Measurements from ENCODE around the gene ALDH8A1. TPM values are rescaled to one million over a fixed set of nuclear protein-coding genes. Genes with fewer than 3 reads are reported as not detected.

Gene ALDH8A1
- total RNA-seq, 1 donor from 2014 or later, result 0.53 TPM

DNA sequence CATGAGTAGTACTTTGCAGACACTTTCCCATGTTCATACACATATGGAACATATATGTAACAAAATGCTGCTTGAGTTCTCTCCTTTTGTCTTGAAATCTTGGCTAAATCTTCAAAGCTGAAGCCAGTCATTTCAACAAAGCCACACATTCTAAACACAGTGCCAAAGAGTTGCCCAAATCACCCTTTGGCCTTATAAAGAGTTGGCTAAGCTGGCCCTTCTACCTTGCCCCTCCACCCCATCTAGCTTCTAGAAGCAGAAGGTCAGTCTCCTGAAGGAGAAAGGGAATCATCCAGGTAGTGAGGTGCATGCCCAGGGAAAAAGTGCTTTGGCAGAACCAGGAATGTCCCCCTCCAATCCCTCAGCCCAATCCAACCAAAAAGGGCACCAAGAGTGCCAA lies 58.3 kb downstream of the ALDH8A1 start:
- TF ChIP-seq, protein P1, sequence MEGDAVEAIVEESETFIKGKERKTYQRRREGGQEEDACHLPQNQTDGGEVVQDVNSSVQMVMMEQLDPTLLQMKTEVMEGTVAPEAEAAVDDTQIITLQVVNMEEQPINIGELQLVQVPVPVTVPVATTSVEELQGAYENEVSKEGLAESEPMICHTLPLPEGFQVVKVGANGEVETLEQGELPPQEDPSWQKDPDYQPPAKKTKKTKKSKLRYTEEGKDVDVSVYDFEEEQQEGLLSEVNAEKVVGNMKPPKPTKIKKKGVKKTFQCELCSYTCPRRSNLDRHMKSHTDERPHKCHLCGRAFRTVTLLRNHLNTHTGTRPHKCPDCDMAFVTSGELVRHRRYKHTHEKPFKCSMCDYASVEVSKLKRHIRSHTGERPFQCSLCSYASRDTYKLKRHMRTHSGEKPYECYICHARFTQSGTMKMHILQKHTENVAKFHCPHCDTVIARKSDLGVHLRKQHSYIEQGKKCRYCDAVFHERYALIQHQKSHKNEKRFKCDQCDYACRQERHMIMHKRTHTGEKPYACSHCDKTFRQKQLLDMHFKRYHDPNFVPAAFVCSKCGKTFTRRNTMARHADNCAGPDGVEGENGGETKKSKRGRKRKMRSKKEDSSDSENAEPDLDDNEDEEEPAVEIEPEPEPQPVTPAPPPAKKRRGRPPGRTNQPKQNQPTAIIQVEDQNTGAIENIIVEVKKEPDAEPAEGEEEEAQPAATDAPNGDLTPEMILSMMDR (IDR thresholded peaks at IDR 0.05), result no peak
- Mint-ChIP-seq H3K4me1 (no peaks in the 10 kb centered on the region), H3K9me3 (peaks cover 6% of the 10 kb centered on the region), H3K4me3 (no peak overlapping the region), H3K36me3 (ENCODE audit: low read depth) (no peaks in the 10 kb centered on the region), H3K27ac (no peak overlapping the region), H3K27me3 (peaks cover 2% of the 10 kb centered on the region)
- no peak for ATAC-seq (ENCODE audit: low read depth)
- POLR2A ChIA-PET, result no interaction called here
- CTCF ChIA-PET, result interaction anchor here (1.3 to 1.7 kb wide), 2 partner anchors 9 to 49 kb away, joined by 3 to 4 read pairs; no protein-coding TSS in a partner anchor
- intact Hi-C loops (cut with micrococcal nuclease), result no loop called here
- no peak for DNase-seq

DNA sequence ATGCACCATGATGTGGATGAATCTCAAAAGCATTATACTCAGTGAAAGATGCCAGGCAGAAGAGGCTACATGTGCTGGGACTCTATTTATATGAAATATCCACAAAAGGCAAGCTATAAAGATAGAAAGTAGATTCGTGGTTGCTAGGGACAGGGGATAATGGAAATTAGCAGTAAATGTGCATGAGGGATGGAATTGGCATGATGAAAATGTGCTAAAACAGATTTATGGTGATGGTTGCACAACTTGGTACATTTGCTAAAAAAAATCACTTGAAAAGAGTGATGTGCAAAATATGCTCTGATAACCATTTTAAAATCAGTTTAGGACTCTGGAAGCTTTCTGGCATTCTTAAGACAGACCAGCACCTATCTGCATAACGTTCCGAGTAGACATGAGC lies 61.6 kb downstream of the ALDH8A1 start:
- TF ChIP-seq, protein P1 (IDR thresholded peaks at IDR 0.05), result no peak
- H3K4me3 Mint-ChIP-seq, result no peak overlapping the region
- ChIA-PET CTCF (no interaction called here), POLR2A (no interaction called here)
- H3K4me1 Mint-ChIP-seq, result no peaks in the 10 kb centered on the region
- H3K9me3 Mint-ChIP-seq, result peaks cover 6% of the 10 kb centered on the region
- intact Hi-C loops (cut with micrococcal nuclease), result loop anchor here (10.0 kb wide), 1 partner anchor 424 kb away; no protein-coding TSS in a partner anchor
- peaks cover 13% of the 10 kb centered on the region for H3K27me3 Mint-ChIP-seq
- no peaks in the 10 kb centered on the region for H3K36me3 Mint-ChIP-seq (ENCODE audit: low read depth)
- no peak overlapping the region for H3K27ac Mint-ChIP-seq
- ATAC-seq (ENCODE audit: low read depth) (no peak), DNase-seq (no peak)

DNA sequence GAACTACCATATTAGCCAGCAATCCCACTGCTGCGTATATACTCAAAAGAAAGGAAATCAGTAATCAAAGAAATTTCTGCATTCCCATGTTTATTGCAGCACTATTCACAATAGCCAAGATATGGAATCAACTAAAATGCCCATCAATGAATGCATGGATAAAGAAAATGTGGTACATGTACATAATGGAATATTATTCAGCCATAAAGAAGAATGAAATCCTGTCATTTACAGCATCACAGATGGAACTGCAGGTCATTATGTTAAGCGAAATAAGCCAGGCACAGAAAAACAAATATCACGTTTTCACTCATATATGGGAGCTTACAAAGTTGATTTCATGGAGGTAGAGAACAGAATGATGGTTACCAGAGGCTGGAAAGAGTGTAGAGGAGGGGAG lies 65.1 kb downstream of the ALDH8A1 start:
- no peaks in the 10 kb centered on the region for H3K4me1 Mint-ChIP-seq
- peaks cover 13% of the 10 kb centered on the region for H3K27me3 Mint-ChIP-seq
- POLR2A ChIA-PET, result no interaction called here
- H3K4me3 Mint-ChIP-seq, result no peak overlapping the region
- no peak for ATAC-seq (ENCODE audit: low read depth)
- H3K27ac Mint-ChIP-seq, result no peak overlapping the region
- CTCF ChIA-PET, result no interaction called here
- TF ChIP-seq, protein P1 (IDR thresholded peaks at IDR 0.05), result no peak
- H3K9me3 Mint-ChIP-seq, result no peaks in the 10 kb centered on the region
- H3K36me3 Mint-ChIP-seq (ENCODE audit: low read depth), result no peaks in the 10 kb centered on the region
- no peak for DNase-seq
- intact Hi-C loops (cut with micrococcal nuclease), result loop anchor here (10.0 kb wide), 1 partner anchor 420 kb away; no protein-coding TSS in a partner anchor

DNA sequence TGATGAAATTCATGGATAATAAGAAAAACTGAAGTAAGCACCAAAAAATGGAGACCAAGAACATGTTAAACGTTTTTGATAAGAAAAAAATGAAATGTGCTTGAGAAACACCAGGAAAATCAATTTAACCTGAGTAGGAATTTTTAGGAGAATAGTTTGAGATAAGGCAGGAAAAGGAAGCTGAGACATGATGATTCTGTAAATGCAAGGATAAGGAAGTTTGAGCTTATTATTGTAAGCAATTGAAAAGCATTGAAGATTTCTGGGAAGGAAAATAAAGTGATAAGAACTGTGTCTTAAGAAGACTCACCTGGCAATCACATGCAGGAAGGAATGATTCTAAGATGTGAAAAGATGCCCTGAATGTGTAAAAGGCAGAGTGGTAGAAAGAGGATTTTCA lies 66.6 kb downstream of the ALDH8A1 start:
- TF ChIP-seq, protein P1 (IDR thresholded peaks at IDR 0.05), result no peak
- Mint-ChIP-seq H3K4me1 (no peaks in the 10 kb centered on the region), H3K27ac (no peak overlapping the region), H3K4me3 (no peak overlapping the region), H3K27me3 (peaks cover 13% of the 10 kb centered on the region), H3K36me3 (ENCODE audit: low read depth) (no peaks in the 10 kb centered on the region), H3K9me3 (no peaks in the 10 kb centered on the region)
- POLR2A ChIA-PET, result no interaction called here
- no peak for ATAC-seq (ENCODE audit: low read depth)
- DNase-seq, result no peak
- intact Hi-C loops (cut with micrococcal nuclease), result loop anchor here (2.0 to 10.0 kb wide), 2 partner anchors 57 to 419 kb away; no protein-coding TSS in a partner anchor
- CTCF ChIA-PET, result interaction anchor here (1.0 to 2.4 kb wide), 9 partner anchors 12 to 774 kb away, joined by 3 to 20 read pairs (median 4); no protein-coding TSS in a partner anchor

DNA sequence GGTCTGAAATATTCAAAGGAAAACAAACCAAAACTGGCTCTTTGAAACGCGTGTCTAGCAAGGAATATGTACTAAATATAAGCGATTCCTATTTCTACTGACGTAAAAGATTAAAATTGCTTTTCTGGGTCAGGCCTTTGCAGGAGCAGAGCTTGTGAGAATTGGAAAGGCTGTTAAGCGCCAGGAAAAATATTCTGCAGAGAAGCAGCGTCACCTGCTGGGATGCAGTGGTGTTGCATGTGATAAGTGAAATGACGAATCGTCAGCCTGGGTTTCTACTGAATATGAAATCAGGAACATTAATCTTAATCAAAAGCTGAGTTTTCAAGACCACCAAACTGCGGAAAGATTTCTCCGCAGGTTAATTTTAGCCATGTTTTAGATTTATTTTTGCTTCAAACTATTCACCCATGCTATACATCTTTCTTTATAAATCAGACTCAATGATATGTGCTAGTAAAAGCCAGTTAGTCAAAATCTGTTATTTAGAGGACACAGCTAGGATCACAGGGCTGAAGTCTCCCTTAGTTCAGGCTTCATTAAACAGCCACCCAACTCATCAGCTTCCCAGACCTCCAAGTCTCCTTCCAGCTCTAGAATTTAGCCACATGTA lies 67.4 kb downstream of the ALDH8A1 start:
- DNase-seq (peak; percentile 35), ATAC-seq (ENCODE audit: low read depth) (peak; percentile 57)
- Mint-ChIP-seq H3K4me3 (no peak overlapping the region), H3K4me1 (no peaks in the 10 kb centered on the region), H3K27me3 (peaks cover 11% of the 10 kb centered on the region), H3K36me3 (ENCODE audit: low read depth) (no peaks in the 10 kb centered on the region), H3K9me3 (no peaks in the 10 kb centered on the region), H3K27ac (no peak overlapping the region)
- ChIA-PET CTCF (interaction anchor here (1.0 to 2.4 kb wide), 17 partner anchors 8 to 773 kb away, joined by 3 to 20 read pairs (median 4); no protein-coding TSS in a partner anchor), POLR2A (no interaction called here)
- intact Hi-C loops (cut with micrococcal nuclease), result loop anchor here (1.0 to 10.0 kb wide), 9 partner anchors 58 to 958 kb away; no protein-coding TSS in a partner anchor
- TF ChIP-seq, protein P1 (IDR thresholded peaks at IDR 0.05), result peak; percentile 84
